PC-9 (cell line): ENCODE measurements around the gene SHROOM2.

ENCODE experiments used
- CTCF ChIP-seq: fragments of 200-600 bp; sonication (generic); conservative IDR thresholded peaks from 2 replicates; pipeline ENCODE4 v1.6.1; 2017; ENCODE audit warnings: mixed run types, antibody characterized with exemption, mild to moderate bottlenecking, moderate library complexity
- EZH2 ChIP-seq: fragments of 200-600 bp; sonication (generic); IDR thresholded peaks from 2 replicates; pipeline ENCODE4 v1.8.0; 2017; ENCODE audit warnings: antibody characterized with exemption, low read depth

GRCh38 chrX:9983441-9983840 lies 197.2 kb downstream of the SHROOM2 start:
- TF ChIP-seq CTCF (no peak), EZH2 (no peak)
